Tibial nerve (tissue), 4 donors: ENCODE data around the gene AP2B1.

Experiments used
- EP300 ChIP-seq, 2 donors: sonication (generic); formaldehyde crosslinking; IDR thresholded peaks; one replicate each; pipeline ENCODE4 v1.6.1; 2017; ENCODE audit warnings: antibody characterized with exemption in 2 of 2, mild to moderate bottlenecking in 1 of 2
- POLR2A ChIP-seq, 2 donors: fragments of 450-650 bp; IDR thresholded peaks; one replicate each; pipeline ENCODE4 v1.6.1; 2017; ENCODE audit warnings: antibody characterized with exemption in 2 of 2, mild to moderate bottlenecking in 2 of 2, moderate library complexity in 2 of 2
- TF ChIP-seq, protein P1 (sequence below), 5 experiments: fragments of 200-600 bp in 3 of 5; fragments of 450-650 bp in 2 of 5; sonication (generic) in 3 of 5; IDR thresholded peaks; one replicate each; pipeline ENCODE4 v1.5.1; 2016 to 2019; ENCODE audit warnings: antibody characterized with exemption in 5 of 5, mild to moderate bottlenecking in 3 of 5, moderate library complexity in 2 of 5

DNA sequence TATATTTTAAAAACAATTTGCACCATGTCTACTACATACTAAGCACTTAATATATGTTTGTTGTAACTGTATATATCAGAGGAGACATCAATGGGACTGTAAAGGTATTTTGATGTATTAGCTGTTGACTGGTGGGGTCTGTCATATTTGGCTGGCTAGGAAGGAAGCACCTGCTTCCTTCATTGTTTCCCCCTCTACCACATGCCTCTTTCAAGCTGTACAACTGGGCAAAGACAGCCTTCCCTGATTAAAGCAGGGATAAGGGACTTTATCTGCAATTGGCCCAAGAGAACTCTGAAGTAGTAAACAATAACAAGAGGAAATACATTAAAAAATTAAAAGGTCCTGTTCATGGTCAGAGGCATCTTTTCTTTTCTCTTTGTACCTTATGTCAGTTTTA lies 44.1 kb upstream of the AP2B1 start:
- TF ChIP-seq, protein P1, sequence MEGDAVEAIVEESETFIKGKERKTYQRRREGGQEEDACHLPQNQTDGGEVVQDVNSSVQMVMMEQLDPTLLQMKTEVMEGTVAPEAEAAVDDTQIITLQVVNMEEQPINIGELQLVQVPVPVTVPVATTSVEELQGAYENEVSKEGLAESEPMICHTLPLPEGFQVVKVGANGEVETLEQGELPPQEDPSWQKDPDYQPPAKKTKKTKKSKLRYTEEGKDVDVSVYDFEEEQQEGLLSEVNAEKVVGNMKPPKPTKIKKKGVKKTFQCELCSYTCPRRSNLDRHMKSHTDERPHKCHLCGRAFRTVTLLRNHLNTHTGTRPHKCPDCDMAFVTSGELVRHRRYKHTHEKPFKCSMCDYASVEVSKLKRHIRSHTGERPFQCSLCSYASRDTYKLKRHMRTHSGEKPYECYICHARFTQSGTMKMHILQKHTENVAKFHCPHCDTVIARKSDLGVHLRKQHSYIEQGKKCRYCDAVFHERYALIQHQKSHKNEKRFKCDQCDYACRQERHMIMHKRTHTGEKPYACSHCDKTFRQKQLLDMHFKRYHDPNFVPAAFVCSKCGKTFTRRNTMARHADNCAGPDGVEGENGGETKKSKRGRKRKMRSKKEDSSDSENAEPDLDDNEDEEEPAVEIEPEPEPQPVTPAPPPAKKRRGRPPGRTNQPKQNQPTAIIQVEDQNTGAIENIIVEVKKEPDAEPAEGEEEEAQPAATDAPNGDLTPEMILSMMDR (IDR thresholded peaks at IDR 0.05): no peak
- TF ChIP-seq POLR2A (IDR thresholded peaks at IDR 0.05) (no peak), EP300 (IDR thresholded peaks at IDR 0.05) (no peak)
